Keratinocyte (primary cell): ENCODE measurements around the gene KDM8. TPM values are rescaled to one million over a fixed set of nuclear protein-coding genes. Genes with fewer than 3 reads are reported as not detected.

Experiments used
- DNase-seq: peaks from one replicate; pipeline ENCODE4 v3.0.0-alpha.2; 2011; ENCODE audit warnings: low read depth, missing footprints, low spot score
- FAIRE-seq: peaks from 2 replicates; lab custom pipeline; 2011; peaks lifted over from hg19 to GRCh38; lab: Jason Lieb, UNC
- H2AFZ ChIP-seq: 2 replicates; pipeline ENCODE4 v1.6.0; 2012; ENCODE audit warnings: low read length, control low read depth, inconsistent platforms; ENCODE audit not compliant: control insufficient read depth
- H3K27ac ChIP-seq: 2 replicates; pipeline ENCODE4 v1.5.1; 2011; ENCODE audit warnings: low read length; ENCODE audit not compliant: control insufficient read depth, insufficient read depth
- H3K27me3 ChIP-seq: 3 replicates; pipeline ENCODE4 v1.6.0; 2011; ENCODE audit warnings: low read length; ENCODE audit not compliant: control insufficient read depth, insufficient read depth; ENCODE audit errors: extremely low read depth
- H3K36me3 ChIP-seq, 2 experiments: 2 replicates in 1 of 2; 3 replicates in 1 of 2; pipeline ENCODE4 v1.5.1; 2011; ENCODE audit warnings: low read length in 2 of 2, mild to moderate bottlenecking in 1 of 2; ENCODE audit not compliant: control insufficient read depth in 2 of 2, insufficient read depth in 2 of 2; ENCODE audit errors: extremely low read depth in 1 of 2
- H3K4me1 ChIP-seq: 3 replicates; pipeline ENCODE4 v1.5.1; 2011; ENCODE audit warnings: low read length; ENCODE audit not compliant: control insufficient read depth, insufficient read depth; ENCODE audit errors: extremely low read depth
- H3K4me2 ChIP-seq: 3 replicates; pipeline ENCODE4 v1.6.0; 2011; ENCODE audit warnings: low read depth, low read length; ENCODE audit not compliant: control insufficient read depth, insufficient read depth; ENCODE audit errors: extremely low read depth
- H3K4me3 ChIP-seq, 3 experiments: fragments of 200-600 bp in 1 of 3; sonication (generic) in 1 of 3; 2 replicates in 2 of 3; 3 replicates in 1 of 3; pipeline ENCODE4 v1.5.1; 2011 to 2016; ENCODE audit warnings: low read length in 3 of 3, mild to moderate bottlenecking in 3 of 3, control low read depth in 2 of 3, inconsistent platforms in 1 of 3, low read depth in 1 of 3, mixed read lengths in 1 of 3, mixed run types in 1 of 3, moderate library complexity in 1 of 3; ENCODE audit not compliant: control insufficient read depth in 2 of 3, insufficient read depth in 2 of 3; ENCODE audit errors: extremely low read depth in 1 of 3
- H3K79me2 ChIP-seq: 2 replicates; pipeline ENCODE4 v1.6.0; 2012; ENCODE audit warnings: low read length; ENCODE audit not compliant: control insufficient read depth, insufficient read depth
- H3K9ac ChIP-seq: 3 replicates; pipeline ENCODE4 v1.6.0; 2011; ENCODE audit warnings: low read length; ENCODE audit not compliant: control insufficient read depth, insufficient read depth; ENCODE audit errors: extremely low read depth
- H3K9me1 ChIP-seq: 3 replicates; pipeline ENCODE4 v1.6.0; 2011; ENCODE audit warnings: low read length; ENCODE audit not compliant: control insufficient read depth, insufficient read depth; ENCODE audit errors: extremely low read depth
- H3K9me3 ChIP-seq: 2 replicates; pipeline ENCODE4 v1.5.1; 2012; ENCODE audit warnings: low read depth, low read length; ENCODE audit not compliant: control insufficient read depth
- H4K20me1 ChIP-seq: 3 replicates; pipeline ENCODE4 v1.6.0; 2011; ENCODE audit warnings: low read length; ENCODE audit not compliant: control insufficient read depth, insufficient read depth; ENCODE audit errors: extremely low read depth
- EZH2 ChIP-seq: IDR thresholded peaks from one replicate; pipeline ENCODE4 v1.6.1; 2012; ENCODE audit warnings: inconsistent platforms, mild to moderate bottlenecking, low read length, moderate library complexity
- dilution Hi-C: fragments of 300-500 bp; cut with MboI; formaldehyde crosslinking; loops from one replicate; pipeline ENCODE4 v1.7.0; 2020; ENCODE audit warnings: low sequenced_read_pairs; ENCODE audit not compliant: extremely low pct_ligation_motif_present
- polyA plus RNA-seq, 5 experiments: library from polyadenylated mRNA; depleted of rRNA in 3 of 5; stranded (reverse) in 3 of 5; stranded (forward) in 1 of 5; unstranded in 1 of 5; fragments of >200 nt; gene quantifications; 1 replicate in 1 of 5; 2 replicates in 3 of 5; 3 replicates in 1 of 5; pipeline versions ENCODE4 v1.2.1 to v1.2.3, GENCODE V29; 2011 to 2012; ENCODE audit warnings: missing spikeins in 2 of 5, low read depth in 1 of 5, low replicate concordance in 1 of 5
- TF ChIP-seq, protein P1 (sequence below), 3 experiments: IDR thresholded peaks in 1 of 3; conservative IDR thresholded peaks in 1 of 3; optimal IDR thresholded peaks in 1 of 3; 2 replicates in 2 of 3; 3 replicates in 1 of 3; pipeline versions ENCODE3 to v1.5.1; 2011; ENCODE audit warnings: low read length in 3 of 3, mild to moderate bottlenecking in 3 of 3, moderate library complexity in 2 of 3, control low read depth in 1 of 3, inconsistent platforms in 1 of 3; ENCODE audit not compliant: insufficient read depth in 2 of 3; ENCODE audit errors: extremely low read depth in 1 of 3

Gene KDM8
- polyA plus RNA-seq, 1 donor (not counting 4 experiments of a cell fraction or from before 2014, with no cell fraction given): 1.5 TPM

GRCh38 chr16:27234603-27235002 lies 31.3 kb downstream of the KDM8 start:
- DNase-seq (no peak), FAIRE-seq (no peak)
- Histone ChIP-seq H3K4me2 (no peak overlapping the region), H3K79me2 (no peaks in the 10 kb centered on the region), H2AFZ (no peak overlapping the region), H3K9ac (no peak overlapping the region), H3K27me3 (no peaks in the 10 kb centered on the region), H3K4me1 (peaks cover 15% of the 10 kb centered on the region), H3K36me3 (peaks cover 19 to 22% of the 10 kb centered on the region in 2 experiments), H4K20me1 (no peaks in the 10 kb centered on the region), H3K4me3 (no peak overlapping the region), H3K9me1 (no peaks in the 10 kb centered on the region), H3K27ac (peak overlapping the region; percentile 45), H3K9me3 (no peaks in the 10 kb centered on the region)
- dilution Hi-C loops: no loop called here
- no peak for TF ChIP-seq EZH2
- TF ChIP-seq, protein P1, sequence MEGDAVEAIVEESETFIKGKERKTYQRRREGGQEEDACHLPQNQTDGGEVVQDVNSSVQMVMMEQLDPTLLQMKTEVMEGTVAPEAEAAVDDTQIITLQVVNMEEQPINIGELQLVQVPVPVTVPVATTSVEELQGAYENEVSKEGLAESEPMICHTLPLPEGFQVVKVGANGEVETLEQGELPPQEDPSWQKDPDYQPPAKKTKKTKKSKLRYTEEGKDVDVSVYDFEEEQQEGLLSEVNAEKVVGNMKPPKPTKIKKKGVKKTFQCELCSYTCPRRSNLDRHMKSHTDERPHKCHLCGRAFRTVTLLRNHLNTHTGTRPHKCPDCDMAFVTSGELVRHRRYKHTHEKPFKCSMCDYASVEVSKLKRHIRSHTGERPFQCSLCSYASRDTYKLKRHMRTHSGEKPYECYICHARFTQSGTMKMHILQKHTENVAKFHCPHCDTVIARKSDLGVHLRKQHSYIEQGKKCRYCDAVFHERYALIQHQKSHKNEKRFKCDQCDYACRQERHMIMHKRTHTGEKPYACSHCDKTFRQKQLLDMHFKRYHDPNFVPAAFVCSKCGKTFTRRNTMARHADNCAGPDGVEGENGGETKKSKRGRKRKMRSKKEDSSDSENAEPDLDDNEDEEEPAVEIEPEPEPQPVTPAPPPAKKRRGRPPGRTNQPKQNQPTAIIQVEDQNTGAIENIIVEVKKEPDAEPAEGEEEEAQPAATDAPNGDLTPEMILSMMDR (optimal IDR thresholded peaks at IDR 0.05 in 1 of 3, IDR thresholded peaks at IDR 0.05 in 1 of 3, conservative IDR thresholded peaks at IDR 0.05 in 1 of 3; ENCODE audit: extremely low read depth in 1 of 3, insufficient read depth in 2 of 3, low read length in 3 of 3): no peak

- no peaks in the 10 kb centered on the region for H3K9me1 ChIP-seq
- H3K9ac ChIP-seq: peak overlapping the region; percentile 50
- no peaks in the 10 kb centered on the region for H4K20me1 ChIP-seq
- H3K4me3 ChIP-seq: peak overlapping the region in 1 of 3 experiments; percentile 38
- no peaks in the 10 kb centered on the region for H3K79me2 ChIP-seq
- peak overlapping the region; percentile 79 for H3K4me2 ChIP-seq
- H3K9me3 ChIP-seq: no peaks in the 10 kb centered on the region
- no peak for TF ChIP-seq EZH2
- TF ChIP-seq, protein P1 (optimal IDR thresholded peaks at IDR 0.05 in 1 of 3, IDR thresholded peaks at IDR 0.05 in 1 of 3, conservative IDR thresholded peaks at IDR 0.05 in 1 of 3; ENCODE audit: extremely low read depth in 1 of 3, insufficient read depth in 2 of 3, low read length in 3 of 3): peak; percentile 80 to 91 (median 85)
- H3K4me1 ChIP-seq: peaks cover 15% of the 10 kb centered on the region
- H3K27ac ChIP-seq: peak overlapping the region; percentile 45
- no peaks in the 10 kb centered on the region for H3K27me3 ChIP-seq
- peak overlapping the region; percentile 79 for H2AFZ ChIP-seq
- dilution Hi-C loops: no loop called here
- DNase-seq (peak; percentile 41), FAIRE-seq (peak; percentile 90)
- peaks cover 14 to 22% of the 10 kb centered on the region in 2 experiments for H3K36me3 ChIP-seq
These were observed 32.0 kb downstream of the KDM8 start for GRCh38 chr16:27235055-27235937.
